HG03520 (cell line): Measurements from ENCODE around the gene HOXD12.

Experiments used
- ATAC-seq: cut with Tn5 transposase; IDR thresholded peaks from one replicate; pipeline ENCODE4 v1.9.1; 2021; ENCODE audit warnings: mild to moderate bottlenecking, moderate library complexity; ENCODE audit not compliant: unreplicated experiment

HOXD12 gene

GRCh38 chr2:176118601-176119339 is 19.2 kb downstream of the HOXD12 start:
- no peak for ATAC-seq

GRCh38 chr2:176120364-176121189 is 21.0 kb downstream of the HOXD12 start:
- ATAC-seq, result no peak

- no peak for ATAC-seq
Measured at GRCh38 chr2:176121190-176122051, 21.8 kb downstream of the HOXD12 start.

- ATAC-seq, result no peak
Measured at GRCh38 chr2:176122052-176122682, 22.6 kb downstream of the HOXD12 start.

- no peak for ATAC-seq
Measured at GRCh38 chr2:176122683-176123410, 23.3 kb downstream of the HOXD12 start, which contains the start of gene HOXD9. HOXD9 (plus strand) TSS chr2:176122719; CDS start chr2:176122769, 50 bp downstream.

GRCh38 chr2:176123411-176124109 is 24.0 kb downstream of the HOXD12 start:
- ATAC-seq, result no peak

GRCh38 chr2:176124110-176124946 is 24.7 kb downstream of the HOXD12 start:
- ATAC-seq, result no peak

GRCh38 chr2:176124947-176125771 is 25.6 kb downstream of the HOXD12 start:
- no peak for ATAC-seq

- ATAC-seq, result no peak
Measured at GRCh38 chr2:176125772-176126054, 26.1 kb downstream of the HOXD12 start.

GRCh38 chr2:176126929-176127773 is 27.6 kb downstream of the HOXD12 start:
- ATAC-seq, result no peak

GRCh38 chr2:176127774-176128072 is 28.1 kb downstream of the HOXD12 start:
- ATAC-seq, result no peak

GRCh38 chr2:176128172-176128981 is 28.8 kb downstream of the HOXD12 start:
- no peak for ATAC-seq

- no peak for ATAC-seq
Measured at GRCh38 chr2:176128982-176129796, 29.6 kb downstream of the HOXD12 start, which contains the start of gene HOXD8. HOXD8 (plus strand) TSS chr2:176129705; CDS start chr2:176130367, 662 bp downstream.

GRCh38 chr2:176129813-176130146 is 30.2 kb downstream of the HOXD12 start:
- ATAC-seq, result no peak

- ATAC-seq, result no peak
Measured at GRCh38 chr2:176130147-176130956, 30.8 kb downstream of the HOXD12 start.
